ENCODE data around the gene PSORS1C1. TPM values are rescaled to one million over a fixed set of nuclear protein-coding genes. Genes with fewer than 3 reads are reported as not detected.

The PSORS1C1 gene
- total and polyA plus RNA-seq, 2 donors = 0.14 to 2.0 TPM

DNA sequence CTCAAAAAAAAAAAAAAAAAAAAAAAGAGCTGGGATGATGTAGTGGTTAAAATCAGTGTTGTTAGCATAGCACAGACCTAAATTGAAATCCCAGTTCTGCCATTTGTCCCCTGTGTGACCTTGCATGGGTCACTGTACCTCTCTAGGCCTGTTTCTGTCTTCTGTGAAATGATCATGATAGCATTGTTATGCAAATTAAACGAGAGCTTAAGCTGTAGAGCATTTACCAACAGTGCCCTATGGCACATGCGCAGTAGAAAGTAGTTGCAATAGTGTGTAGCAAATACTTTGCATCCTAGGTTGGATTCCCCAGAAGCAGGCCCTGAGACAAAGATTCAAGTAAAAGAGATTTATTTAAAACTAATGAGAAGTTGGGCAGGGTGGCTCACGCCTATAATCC is 17.0 kb downstream of the PSORS1C1 start:
- no peaks in the 10 kb centered on the region for H3K4me1 ChIP-seq (ENCODE audit: control insufficient read depth in 2 of 2, insufficient read depth in 2 of 2, low read length in 2 of 2)
- no peaks in the 10 kb centered on the region for H3K9me3 ChIP-seq (ENCODE audit: control insufficient read depth in 2 of 2, insufficient read depth in 1 of 2, low read length in 1 of 2)
- no peaks in the 10 kb centered on the region for H3K36me3 ChIP-seq (ENCODE audit: control insufficient read depth in 2 of 2, insufficient read depth in 2 of 2, low read length in 1 of 2)
- H3K27me3 ChIP-seq (ENCODE audit: control insufficient read depth in 2 of 2, insufficient read depth in 1 of 2, low read length in 1 of 2) = peaks cover 0 to 6% of the 10 kb centered on the region in 2 donors
- no peak overlapping the region for H3K4me3 ChIP-seq (ENCODE audit: low read length in 2 of 2)
- DNase-seq (ENCODE audit: low read depth in 6 of 9, low spot score in 9 of 9) = no peak
- WGBS = 95% methylated on average over 3 of the region's 3 CpGs
- H3K27ac ChIP-seq (ENCODE audit: low read depth in 1 of 2, low read length in 1 of 2) = no peak overlapping the region

DNA sequence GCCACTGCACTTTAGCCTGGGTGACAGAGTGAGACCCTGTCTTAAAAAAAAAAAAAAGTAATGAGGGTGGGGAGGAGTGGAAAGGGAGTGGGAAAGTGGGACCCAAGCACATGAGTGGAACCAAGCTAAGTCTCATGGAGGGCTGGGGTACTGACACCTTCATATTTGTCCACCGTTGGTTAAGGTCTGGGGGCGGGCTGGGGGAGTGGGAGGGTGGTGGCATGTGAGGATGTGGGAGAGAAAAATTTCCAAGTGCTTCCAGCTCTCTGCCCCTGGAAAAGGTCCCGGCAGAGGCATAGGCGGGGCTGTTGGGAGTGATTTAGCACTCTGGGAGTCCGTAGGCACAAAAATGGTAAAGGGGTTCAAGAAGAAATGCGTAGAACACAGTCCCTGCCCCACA is 18.2 kb downstream of the PSORS1C1 start:
- Histone ChIP-seq H3K27ac (ENCODE audit: low read depth in 1 of 2, low read length in 1 of 2) (no peak overlapping the region), H3K27me3 (ENCODE audit: control insufficient read depth in 2 of 2, insufficient read depth in 1 of 2, low read length in 1 of 2) (peaks cover 0 to 8% of the 10 kb centered on the region in 2 donors), H3K4me1 (ENCODE audit: control insufficient read depth in 2 of 2, insufficient read depth in 2 of 2, low read length in 2 of 2) (peaks cover 4% of the 10 kb centered on the region in 2 donors)

DNA sequence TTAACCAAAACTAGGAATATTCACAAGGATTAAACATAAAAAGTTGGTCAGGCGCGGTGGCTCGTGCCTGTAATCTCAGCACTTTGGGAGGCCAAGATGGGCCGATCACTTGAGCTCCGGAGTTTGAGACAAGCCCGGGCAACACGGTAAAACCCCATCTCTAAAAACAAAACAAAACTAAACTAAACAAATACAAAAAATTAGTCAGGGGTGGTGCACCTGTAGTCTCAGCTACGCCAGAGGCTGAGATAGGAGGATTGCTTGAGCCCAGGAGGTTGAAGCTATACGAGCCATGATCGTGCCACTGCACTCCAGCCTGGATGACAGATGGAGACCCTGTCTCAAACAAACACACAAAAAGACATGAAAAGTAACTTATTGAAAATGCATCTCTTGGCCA is 21.1 kb downstream of the PSORS1C1 start:
- H3K27me3 ChIP-seq (ENCODE audit: control insufficient read depth in 2 of 2, insufficient read depth in 1 of 2, low read length in 1 of 2) = peaks cover 0 to 4% of the 10 kb centered on the region in 2 donors
- H3K36me3 ChIP-seq (ENCODE audit: control insufficient read depth in 2 of 2, insufficient read depth in 2 of 2, low read length in 1 of 2) = no peaks in the 10 kb centered on the region
- no peak overlapping the region for H3K4me3 ChIP-seq (ENCODE audit: low read length in 2 of 2)
- DNase-seq (ENCODE audit: low read depth in 6 of 9, low spot score in 9 of 9) = no peak
- H3K4me1 ChIP-seq (ENCODE audit: control insufficient read depth in 2 of 2, insufficient read depth in 2 of 2, low read length in 2 of 2) = peaks cover 4 to 5% of the 10 kb centered on the region in 2 donors
- 92% methylated on average over 10 of the region's 10 CpGs for WGBS
- H3K9me3 ChIP-seq (ENCODE audit: control insufficient read depth in 2 of 2, insufficient read depth in 1 of 2, low read length in 1 of 2) = no peaks in the 10 kb centered on the region
- H3K27ac ChIP-seq (ENCODE audit: low read depth in 1 of 2, low read length in 1 of 2) = no peak overlapping the region

More for the DNA sequence above, 18.2 kb downstream of the PSORS1C1 start:
- DNase-seq (ENCODE audit: low read depth in 6 of 9, low spot score in 9 of 9) = no peak
- Histone ChIP-seq H3K4me3 (ENCODE audit: low read length in 2 of 2) (no peak overlapping the region), H3K36me3 (ENCODE audit: control insufficient read depth in 2 of 2, insufficient read depth in 2 of 2, low read length in 1 of 2) (no peaks in the 10 kb centered on the region), H3K9me3 (ENCODE audit: control insufficient read depth in 2 of 2, insufficient read depth in 1 of 2, low read length in 1 of 2) (no peaks in the 10 kb centered on the region)
- 95% methylated on average over 6 of the region's 6 CpGs for WGBS

DNA sequence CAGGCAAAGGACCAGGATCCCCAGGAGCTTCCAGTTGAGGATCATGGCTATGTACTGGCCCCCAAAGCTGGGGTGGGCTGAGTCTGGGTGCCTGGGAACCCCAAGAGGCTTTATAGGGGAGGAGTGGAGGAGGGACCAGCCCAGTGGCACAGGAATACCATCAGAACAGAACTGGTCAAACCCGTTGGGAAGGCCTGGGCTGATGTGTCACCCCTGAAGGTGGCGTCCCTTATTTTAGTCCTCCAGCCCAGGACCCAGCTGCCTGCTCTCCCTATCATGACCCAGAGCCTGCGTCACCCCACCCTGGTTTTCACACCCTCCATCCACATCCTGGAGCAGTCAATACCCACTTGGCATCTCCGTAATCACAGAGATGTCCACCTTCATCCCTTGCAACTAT is 24.4 kb downstream of the PSORS1C1 start, which contains the start of gene PSORS1C2:
TSS of gene PSORS1C2 (minus strand) at position 85 of the 400 bp plus-strand sequence. CDS start at position 45, 40 bp downstream.
- Histone ChIP-seq H3K4me1 (ENCODE audit: control insufficient read depth in 2 of 2, insufficient read depth in 2 of 2, low read length in 2 of 2) (peaks cover 4 to 5% of the 10 kb centered on the region in 2 donors), H3K9me3 (ENCODE audit: control insufficient read depth in 2 of 2, insufficient read depth in 1 of 2, low read length in 1 of 2) (no peaks in the 10 kb centered on the region), H3K27ac (ENCODE audit: low read depth in 1 of 2, low read length in 1 of 2) (no peak within 1 kb of the TSS), H3K27me3 (ENCODE audit: control insufficient read depth in 2 of 2, insufficient read depth in 1 of 2, low read length in 1 of 2) (peaks cover 0 to 4% of the 10 kb centered on the region in 2 donors), H3K4me3 (ENCODE audit: low read length in 2 of 2) (no peak within 1 kb of the TSS), H3K36me3 (ENCODE audit: control insufficient read depth in 2 of 2, insufficient read depth in 2 of 2, low read length in 1 of 2) (peaks cover 10 to 15% of the 10 kb centered on the region in 2 donors)
- DNase-seq (ENCODE audit: low read depth in 6 of 9, low spot score in 9 of 9) = no peak
- 95% methylated on average over 4 of the region's 4 CpGs for WGBS

DNA sequence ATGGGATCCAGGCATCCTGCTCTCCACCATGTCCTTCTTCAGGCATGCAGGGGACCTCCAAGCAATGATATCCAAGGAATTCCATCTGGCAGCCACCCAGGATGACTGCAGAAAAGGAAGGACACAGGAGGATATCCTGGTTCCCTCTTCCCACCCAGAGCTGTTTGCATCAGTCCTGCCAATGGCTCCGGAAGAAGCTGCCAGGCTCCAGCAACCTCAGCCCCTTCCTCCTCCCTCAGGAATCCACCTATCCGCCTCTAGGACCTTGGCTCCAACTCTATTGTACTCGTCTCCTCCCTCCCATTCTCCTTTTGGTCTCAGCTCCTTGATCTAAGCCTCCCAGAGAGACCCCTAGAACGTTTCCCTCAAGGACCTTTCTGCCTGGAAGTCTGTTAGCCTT is 25.0 kb downstream of the PSORS1C1 start:
- peaks cover 4 to 5% of the 10 kb centered on the region in 2 donors for H3K4me1 ChIP-seq (ENCODE audit: control insufficient read depth in 2 of 2, insufficient read depth in 2 of 2, low read length in 2 of 2)
- H3K9me3 ChIP-seq (ENCODE audit: control insufficient read depth in 2 of 2, insufficient read depth in 1 of 2, low read length in 1 of 2) = no peaks in the 10 kb centered on the region
- no peak overlapping the region for H3K27ac ChIP-seq (ENCODE audit: low read depth in 1 of 2, low read length in 1 of 2)
- peaks cover 15 to 18% of the 10 kb centered on the region in 2 donors for H3K36me3 ChIP-seq (ENCODE audit: control insufficient read depth in 2 of 2, insufficient read depth in 2 of 2, low read length in 1 of 2)
- H3K27me3 ChIP-seq (ENCODE audit: control insufficient read depth in 2 of 2, insufficient read depth in 1 of 2, low read length in 1 of 2) = peaks cover 0 to 4% of the 10 kb centered on the region in 2 donors
- no peak overlapping the region for H3K4me3 ChIP-seq (ENCODE audit: low read length in 2 of 2)
- DNase-seq (ENCODE audit: low read depth in 6 of 9, low spot score in 9 of 9) = no peak
- 80% methylated on average over 4 of the region's 4 CpGs for WGBS

DNA sequence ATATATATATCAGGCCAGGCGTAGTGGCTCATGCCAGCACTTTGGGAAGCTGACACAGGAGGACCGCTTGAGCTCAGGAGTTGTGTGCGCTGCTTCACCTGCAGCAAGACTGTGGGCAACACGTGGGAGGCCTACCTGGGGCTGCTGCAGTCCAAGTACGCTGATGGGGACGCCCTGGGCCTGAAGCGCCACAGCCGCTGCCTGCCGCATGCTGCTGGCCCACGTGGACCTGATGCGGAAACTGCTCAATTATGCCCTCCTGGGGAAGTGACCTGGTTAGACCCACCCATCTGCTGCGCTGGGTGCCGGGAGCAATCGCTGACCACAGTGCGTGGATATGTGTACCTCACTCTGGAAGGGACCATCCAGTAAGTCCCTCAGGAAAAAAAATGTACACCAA is 26.0 kb downstream of the PSORS1C1 start:
- 89% methylated on average over 15 of the region's 15 CpGs for WGBS
- H3K4me3 ChIP-seq (ENCODE audit: low read length in 2 of 2) = no peak overlapping the region
- H3K4me1 ChIP-seq (ENCODE audit: control insufficient read depth in 2 of 2, insufficient read depth in 2 of 2, low read length in 2 of 2) = peaks cover 4 to 5% of the 10 kb centered on the region in 2 donors
- H3K27me3 ChIP-seq (ENCODE audit: control insufficient read depth in 2 of 2, insufficient read depth in 1 of 2, low read length in 1 of 2) = peaks cover 0 to 4% of the 10 kb centered on the region in 2 donors
- H3K27ac ChIP-seq (ENCODE audit: low read depth in 1 of 2, low read length in 1 of 2) = no peak overlapping the region
- no peaks in the 10 kb centered on the region for H3K9me3 ChIP-seq (ENCODE audit: control insufficient read depth in 2 of 2, insufficient read depth in 1 of 2, low read length in 1 of 2)
- no peak for DNase-seq (ENCODE audit: low read depth in 6 of 9, low spot score in 9 of 9)
- H3K36me3 ChIP-seq (ENCODE audit: control insufficient read depth in 2 of 2, insufficient read depth in 2 of 2, low read length in 1 of 2) = peaks cover 26 to 28% of the 10 kb centered on the region in 2 donors

DNA sequence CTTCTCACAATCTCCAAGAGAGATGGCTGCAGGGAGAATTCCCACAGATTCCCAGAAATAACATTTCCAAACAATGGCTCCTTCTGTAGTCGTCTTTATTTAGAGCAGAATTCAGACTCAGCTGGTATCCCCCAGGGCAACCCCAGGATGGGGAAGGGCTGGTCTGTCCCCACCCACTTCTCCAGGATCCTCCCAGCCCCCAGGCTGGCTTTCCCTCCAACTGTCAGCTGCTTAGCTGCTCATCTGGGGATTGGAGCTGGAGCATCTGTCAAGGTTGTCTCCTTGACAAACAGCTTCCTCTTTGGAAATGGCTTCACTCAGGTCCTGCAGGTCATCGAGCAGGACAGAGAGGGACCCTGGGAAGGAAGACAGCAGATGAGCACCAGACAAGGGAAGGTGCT is 27.8 kb downstream of the PSORS1C1 start:
- WGBS = 89% methylated on average over 2 of the region's 2 CpGs

DNA sequence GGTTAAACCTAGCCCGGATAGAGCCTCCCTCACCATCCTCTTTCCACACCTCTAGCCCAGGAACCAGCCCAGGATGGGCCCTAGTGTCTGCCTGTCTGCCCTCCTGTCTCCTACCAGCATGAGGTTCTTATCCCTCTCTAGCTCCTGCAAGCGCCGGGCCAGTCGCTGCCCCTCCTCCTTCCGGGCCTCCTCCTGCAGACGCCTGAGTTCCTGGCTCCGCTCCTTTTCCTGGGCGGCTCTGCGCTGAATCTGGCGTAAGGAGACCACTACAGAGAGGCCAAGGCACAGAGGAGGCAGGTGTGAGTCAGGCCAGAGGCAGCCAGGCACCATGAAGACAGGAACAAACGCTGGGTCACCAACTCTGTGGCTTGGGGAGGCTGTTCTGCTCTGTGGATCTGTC is 28.5 kb downstream of the PSORS1C1 start:
- no peak overlapping the region for H3K27ac ChIP-seq (ENCODE audit: low read depth in 1 of 2, low read length in 1 of 2)

More for the DNA sequence above, 27.8 kb downstream of the PSORS1C1 start:
- Histone ChIP-seq H3K9me3 (ENCODE audit: control insufficient read depth in 2 of 2, insufficient read depth in 1 of 2, low read length in 1 of 2) (no peaks in the 10 kb centered on the region), H3K36me3 (ENCODE audit: control insufficient read depth in 2 of 2, insufficient read depth in 2 of 2, low read length in 1 of 2) (peaks cover 27 to 30% of the 10 kb centered on the region in 2 donors), H3K4me3 (ENCODE audit: low read length in 2 of 2) (no peak overlapping the region), H3K27me3 (ENCODE audit: control insufficient read depth in 2 of 2, insufficient read depth in 1 of 2, low read length in 1 of 2) (peaks cover 0 to 4% of the 10 kb centered on the region in 2 donors), H3K4me1 (ENCODE audit: control insufficient read depth in 2 of 2, insufficient read depth in 2 of 2, low read length in 2 of 2) (peaks cover 4 to 5% of the 10 kb centered on the region in 2 donors), H3K27ac (ENCODE audit: low read depth in 1 of 2, low read length in 1 of 2) (no peak overlapping the region)
- DNase-seq (ENCODE audit: low read depth in 6 of 9, low spot score in 9 of 9) = no peak

DNA sequence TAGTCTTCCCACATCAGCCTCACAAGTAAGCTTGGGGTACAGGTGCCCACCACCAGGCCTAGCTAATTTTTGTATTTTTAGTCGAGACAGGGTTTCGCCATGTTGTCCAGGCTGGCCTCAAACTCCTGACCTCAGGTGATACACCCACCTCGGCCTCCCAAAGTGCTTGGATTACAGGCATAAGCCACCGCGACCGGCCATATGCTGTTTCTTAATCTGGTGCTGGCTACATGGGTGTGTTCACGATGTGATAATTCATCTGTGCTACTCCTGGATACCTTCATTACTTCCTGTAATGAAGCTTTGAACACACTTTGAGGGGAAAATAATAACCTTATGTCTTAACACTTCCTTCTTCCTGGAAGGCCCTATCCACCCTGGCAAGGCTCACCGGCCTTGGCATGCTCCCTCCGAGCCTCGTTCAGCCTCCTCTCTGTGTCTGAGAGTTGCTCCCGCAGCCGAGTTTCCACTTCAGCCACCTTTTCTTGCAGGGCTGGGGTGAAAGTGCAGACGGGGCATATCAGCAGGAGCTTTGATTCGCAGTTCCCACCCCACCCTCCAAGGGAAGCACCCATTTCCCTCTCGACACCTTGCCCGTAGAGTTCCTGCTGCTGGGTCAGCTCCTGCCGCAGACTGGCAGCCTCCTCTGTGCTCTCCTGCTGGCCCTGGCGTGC is 29.8 kb downstream of the PSORS1C1 start:
- WGBS = 97% methylated on average over 18 of the region's 18 CpGs
- H3K27ac ChIP-seq (ENCODE audit: low read depth in 1 of 2, low read length in 1 of 2) = no peak overlapping the region
- DNase-seq (ENCODE audit: low read depth in 6 of 9, low spot score in 9 of 9) = no peak
- H3K9me3 ChIP-seq (ENCODE audit: control insufficient read depth in 2 of 2, insufficient read depth in 1 of 2, low read length in 1 of 2) = no peaks in the 10 kb centered on the region
- no peaks in the 10 kb centered on the region for H3K4me1 ChIP-seq (ENCODE audit: control insufficient read depth in 2 of 2, insufficient read depth in 2 of 2, low read length in 2 of 2)
- no peaks in the 10 kb centered on the region for H3K27me3 ChIP-seq (ENCODE audit: control insufficient read depth in 2 of 2, insufficient read depth in 1 of 2, low read length in 1 of 2)
- H3K4me3 ChIP-seq (ENCODE audit: low read length in 2 of 2) = no peak overlapping the region
- peaks cover 30 to 39% of the 10 kb centered on the region in 2 donors for H3K36me3 ChIP-seq (ENCODE audit: control insufficient read depth in 2 of 2, insufficient read depth in 2 of 2, low read length in 1 of 2)

More for the DNA sequence above, 28.5 kb downstream of the PSORS1C1 start:
- 91% methylated on average over 11 of the region's 11 CpGs for WGBS
- H3K4me1 ChIP-seq (ENCODE audit: control insufficient read depth in 2 of 2, insufficient read depth in 2 of 2, low read length in 2 of 2) = no peaks in the 10 kb centered on the region
- no peak overlapping the region for H3K4me3 ChIP-seq (ENCODE audit: low read length in 2 of 2)
- H3K27me3 ChIP-seq (ENCODE audit: control insufficient read depth in 2 of 2, insufficient read depth in 1 of 2, low read length in 1 of 2) = no peaks in the 10 kb centered on the region
- H3K9me3 ChIP-seq (ENCODE audit: control insufficient read depth in 2 of 2, insufficient read depth in 1 of 2, low read length in 1 of 2) = no peaks in the 10 kb centered on the region
- DNase-seq (ENCODE audit: low read depth in 6 of 9, low spot score in 9 of 9) = no peak
- H3K36me3 ChIP-seq (ENCODE audit: control insufficient read depth in 2 of 2, insufficient read depth in 2 of 2, low read length in 1 of 2) = peaks cover 28 to 32% of the 10 kb centered on the region in 2 donors
